K562 (cell line): ENCODE results near the gene SMG6. TPM values are rescaled to one million over a fixed set of nuclear protein-coding genes. Genes with fewer than 3 reads are reported as not detected.

Source experiments
- BHLHE40 ChIP-seq: IDR thresholded peaks from 2 replicates; pipeline ENCODE4 v1.6.1; 2011; ENCODE audit warnings: low read length, improper control_type of control experiment
- ID3 ChIP-seq, 2 experiments: fragments of 250-450 bp in 1 of 2; fragments of 450-650 bp in 1 of 2; sonication (Bioruptor Pico) in 1 of 2; IDR thresholded peaks; 2 replicates each; pipeline versions ENCODE4 v1.6.1 to v1.8.0; 2016 to 2021; ENCODE audit warnings: mild to moderate bottlenecking in 2 of 2, moderate library complexity in 2 of 2, missing compliant biosample characterization in 1 of 2, missing genetic modification characterization in 1 of 2
- KDM1A ChIP-seq, 2 experiments: fragments of 450-650 bp; IDR thresholded peaks; 2 replicates each; pipeline ENCODE4 v1.6.1; 2016; ENCODE audit warnings: mild to moderate bottlenecking in 2 of 2
- L3MBTL2 ChIP-seq: fragments of 450-650 bp; IDR thresholded peaks from 2 replicates; pipeline ENCODE4 v1.6.1; 2016; ENCODE audit warnings: mild to moderate bottlenecking, moderate library complexity
- MYNN ChIP-seq, 2 experiments: sonication (generic); formaldehyde crosslinking in 1 of 2; IDR thresholded peaks; 2 replicates each; pipeline versions ENCODE4 v1.5.0 to v1.6.1; 2016 to 2020; ENCODE audit warnings: antibody characterized with exemption in 1 of 2, missing genetic modification reagents in 1 of 2
- PATZ1 ChIP-seq: fragments of 250-450 bp; sonication (Bioruptor Pico); IDR thresholded peaks from 2 replicates; pipeline ENCODE4 v1.5.0; 2020; ENCODE audit warnings: mild to moderate bottlenecking, borderline replicate concordance
- POU5F1 ChIP-seq: fragments of 150-350 bp; IDR thresholded peaks from 2 replicates; pipeline ENCODE4 v1.6.1; 2014; ENCODE audit warnings: borderline replicate concordance, low read length, low read depth, mild to moderate bottlenecking; ENCODE audit not compliant: partially characterized antibody
- PREB ChIP-seq: sonication (generic); formaldehyde crosslinking; IDR thresholded peaks from 2 replicates; pipeline ENCODE4 v1.8.1; 2023; ENCODE audit warnings: mild to moderate bottlenecking, missing genetic modification reagents
- RUNX1 ChIP-seq: sonication (generic); IDR thresholded peaks from 2 replicates; pipeline ENCODE4 v1.6.1; 2016; ENCODE audit warnings: antibody characterized with exemption, low read depth
- ZKSCAN8 ChIP-seq: fragments of 200-800 bp; sonication (Bioruptor generic); IDR thresholded peaks from 2 replicates; pipeline ENCODE4 v1.6.1; 2016; ENCODE audit warnings: missing genetic modification characterization, missing compliant biosample characterization
- ZNF583 ChIP-seq: fragments of 250-450 bp; sonication (Bioruptor Pico); IDR thresholded peaks from 2 replicates; pipeline ENCODE4 v1.4.0; 2020
- ZNF644 ChIP-seq: fragments of 200-800 bp; sonication (Bioruptor generic); IDR thresholded peaks from 2 replicates; pipeline ENCODE4 v1.6.1; 2016; ENCODE audit warnings: low read depth, missing genetic modification characterization, missing compliant biosample characterization
- polyA plus RNA-seq, 8 experiments: library from polyadenylated mRNA; depleted of rRNA in 4 of 8; stranded (reverse) in 5 of 8; unstranded in 3 of 8; fragments of >200 nt; fragmentation: Nextera tagmentation in 2 of 8; fragmentation: Illumina TruSeq in 1 of 8; extraction: Ambion mirVana in 2 of 8; extraction: Trizol in 1 of 8; gene quantifications; 2 replicates each; pipeline versions ENCODE4 v1.2.1 to v1.2.3, GENCODE V29; 2011 to 2014; ENCODE audit warnings: inconsistent platforms in 1 of 8, missing spikeins in 1 of 8
- total RNA-seq, 7 experiments: library from RNA; depleted of rRNA in 6 of 7; stranded (reverse); fragments of >200 nt in 6 of 7; fragmentation: Illumina TruSeq in 2 of 7; extraction: Trizol in 2 of 7; gene quantifications; 2 replicates each; pipeline versions ENCODE4 v1.2.1 to v1.2.3, GENCODE V29; 2011 to 2021; ENCODE audit warnings: low replicate concordance in 1 of 7

The SMG6 gene
- total and polyA plus RNA-seq, 9 of the 15 experiments (the other 6 are each of a cell fraction or from before 2014, with no cell fraction given) = 0.44 to 13.9 (median 6.0) TPM

- TF ChIP-seq ID3 (CRISPR knock-in tag; IDR thresholded peaks at IDR 0.05) (no peak), ID3 (tag; IDR thresholded peaks at IDR 0.05) (no peak), ZNF583 (CRISPR knock-in tag) (no peak), POU5F1 (no peak), L3MBTL2 (no peak), PREB (CRISPR knock-in tag) (no peak), MYNN (IDR thresholded peaks at IDR 0.05) (no peak), MYNN (CRISPR knock-in tag; IDR thresholded peaks at IDR 0.05) (no peak), ZNF644 (no peak), KDM1A (IDR thresholded peaks at IDR 0.05) (no peak), ZKSCAN8 (no peak), BHLHE40 (no peak), RUNX1 (no peak), PATZ1 (no peak)
Measured at GRCh38 chr17:2022647-2023240, 280.8 kb downstream of the SMG6 start (continued).
